Kidney glomerular epithelial cell (primary cell): ENCODE results near the gene ARHGEF12.
A peak's percentile ranks its signal among the peaks of the same experiment; 100 is the strongest.

Experiments used
- DNase-seq: peaks from one replicate; lab custom pipeline; 2025; lab: John Stamatoyannopoulos, UW

Gene ARHGEF12

DNA sequence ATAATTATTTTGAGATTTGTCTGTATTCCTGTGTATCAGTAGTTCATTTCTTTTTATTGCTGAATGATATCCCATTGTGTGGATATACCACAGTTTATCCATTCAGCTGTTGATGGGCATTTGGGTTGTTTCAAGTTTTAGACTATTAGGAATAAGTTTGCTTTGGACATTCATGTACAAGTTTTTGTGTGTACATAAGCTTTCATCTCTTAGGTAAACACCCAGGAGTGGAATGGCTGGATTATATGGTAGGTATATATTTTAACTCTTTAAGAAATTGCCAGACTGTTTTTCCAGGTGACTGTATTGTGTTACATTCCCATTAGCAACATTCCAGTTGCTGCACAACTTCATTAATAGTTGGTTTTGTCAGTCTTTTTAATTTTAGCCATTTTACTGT is 52.0 kb downstream of the ARHGEF12 start:
- no peak for DNase-seq

DNA sequence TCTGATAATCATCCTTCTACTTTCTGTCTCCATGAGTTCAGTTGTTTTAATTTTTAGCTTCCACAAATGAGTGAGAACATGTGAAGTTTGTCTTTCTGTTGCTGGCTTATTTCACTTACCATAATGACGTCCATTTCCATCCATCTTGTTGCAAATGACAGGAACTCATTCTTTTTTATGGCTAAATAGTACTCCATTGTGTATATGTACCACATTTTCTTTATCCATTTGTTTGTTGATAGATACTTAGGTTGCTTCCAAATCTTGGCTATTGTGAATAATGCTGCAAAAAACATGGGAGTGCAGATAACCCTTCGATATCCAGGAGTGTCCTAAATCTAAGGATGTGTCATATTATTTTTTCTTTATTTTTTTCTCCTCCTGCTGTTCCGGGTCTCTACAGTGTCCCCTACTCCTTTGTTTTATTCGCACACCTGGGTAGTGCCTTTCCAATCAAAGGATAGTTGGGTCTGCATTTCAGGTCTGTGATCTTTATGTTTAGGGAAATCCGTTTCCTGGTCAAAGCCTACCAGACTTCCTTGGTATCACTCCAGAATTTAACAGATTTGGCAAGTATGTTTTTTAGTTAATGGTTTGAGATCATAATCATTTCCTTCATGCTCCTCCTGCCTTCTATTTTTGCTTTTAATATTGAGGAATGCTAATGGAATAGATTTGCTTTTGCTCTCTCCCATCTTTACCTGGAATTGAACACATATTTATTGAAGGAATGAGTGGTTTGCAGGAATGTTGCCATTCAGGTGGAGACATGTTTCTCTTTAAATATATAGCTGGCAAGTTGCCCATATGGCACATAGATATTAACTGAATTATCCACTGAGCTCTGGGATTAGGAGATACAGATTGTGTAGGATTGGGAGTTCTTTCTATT is 53.7 kb downstream of the ARHGEF12 start:
- DNase-seq: no peak

DNA sequence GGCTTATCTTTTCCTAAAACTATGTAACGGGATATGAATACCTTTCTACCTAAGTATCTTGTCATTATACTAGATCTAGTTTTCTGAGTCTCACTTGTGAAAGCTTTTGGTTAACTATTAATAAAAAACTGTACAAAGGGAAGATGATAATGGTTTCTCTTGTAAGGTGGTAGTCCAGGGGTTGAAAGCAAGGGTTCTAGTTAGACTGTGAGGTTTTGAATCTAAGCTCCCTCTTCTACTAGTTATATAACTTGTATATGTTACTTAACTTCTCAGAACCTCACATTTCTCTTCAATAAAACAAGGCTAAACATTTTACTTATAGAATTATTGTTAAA is 54.3 kb downstream of the ARHGEF12 start:
- DNase-seq: no peak

DNA sequence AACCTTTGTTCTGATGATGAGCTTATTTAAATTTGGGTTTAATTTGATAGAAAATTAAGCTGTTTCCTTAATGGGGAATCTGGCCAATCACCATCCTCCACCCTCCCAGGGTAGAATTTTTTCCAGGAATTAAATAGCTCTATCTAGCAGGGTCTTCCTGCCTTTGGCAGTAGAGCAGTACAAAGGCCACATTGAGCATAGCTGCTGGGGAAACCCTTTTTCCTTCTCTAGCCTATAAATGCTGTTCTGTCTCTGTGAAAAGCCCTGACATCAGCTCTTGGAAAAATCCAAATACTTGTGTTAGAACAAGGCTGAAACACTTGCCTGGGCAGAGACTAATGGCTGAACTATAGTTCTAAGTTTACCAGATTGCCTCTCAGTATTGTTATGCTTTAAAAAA is 55.1 kb downstream of the ARHGEF12 start:
- no peak for DNase-seq

DNA sequence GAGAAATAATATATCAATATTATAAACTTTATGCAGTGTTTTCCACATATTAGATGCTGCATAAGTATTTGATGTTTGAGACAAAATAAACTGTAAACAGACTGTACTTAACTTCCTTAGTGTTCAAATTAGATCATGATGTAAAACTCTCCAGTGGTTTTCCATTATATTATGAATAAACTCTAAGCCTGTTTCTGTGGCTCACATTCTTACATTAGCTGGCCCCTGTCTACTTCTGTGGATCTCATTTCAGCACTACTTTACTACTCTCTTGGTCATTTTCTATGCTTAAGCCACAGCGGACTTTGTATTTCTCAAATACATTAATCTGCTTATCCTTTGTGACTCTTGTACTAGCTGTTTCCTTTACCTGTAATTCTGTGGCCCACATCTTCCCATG is 55.6 kb downstream of the ARHGEF12 start:
- DNase-seq: no peak

DNA sequence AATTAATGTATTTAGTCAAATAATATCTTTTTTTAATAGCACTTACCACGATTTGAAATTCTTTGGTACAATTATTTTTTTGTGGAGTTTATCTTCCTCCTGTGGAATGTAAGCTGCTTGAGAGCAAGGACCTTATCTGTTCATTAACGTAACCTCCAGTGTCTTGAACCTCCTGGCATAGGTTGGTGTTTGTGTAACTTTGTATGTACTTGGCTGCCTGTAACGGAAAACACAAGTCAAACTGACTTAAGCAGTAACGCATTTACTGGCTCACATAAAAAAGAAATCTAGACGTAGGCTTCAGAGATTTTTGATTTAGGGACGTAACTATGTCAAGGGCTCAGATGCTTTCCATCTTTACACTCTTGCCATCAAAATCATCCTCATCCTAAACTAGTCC is 56.1 kb downstream of the ARHGEF12 start:
- DNase-seq: no peak

DNA sequence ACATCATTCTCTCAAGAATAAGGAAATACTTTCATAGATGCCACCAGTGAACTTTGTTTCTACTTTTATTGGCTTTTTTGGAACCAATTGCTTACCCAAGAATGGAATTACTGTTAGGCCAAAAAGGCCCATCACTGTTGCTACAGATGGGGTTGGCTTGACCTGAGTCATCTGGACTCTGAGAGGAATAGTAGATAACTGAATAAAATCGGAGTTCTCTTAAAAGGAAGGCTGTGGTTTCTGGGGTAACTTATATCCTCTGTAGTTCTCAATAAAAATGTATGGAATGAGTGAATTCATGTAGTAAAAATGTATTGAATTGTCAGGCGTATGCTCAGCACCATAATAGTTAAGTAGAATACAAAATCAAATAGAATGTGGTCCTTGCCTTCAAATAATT is 56.6 kb downstream of the ARHGEF12 start:
- no peak for DNase-seq

DNA sequence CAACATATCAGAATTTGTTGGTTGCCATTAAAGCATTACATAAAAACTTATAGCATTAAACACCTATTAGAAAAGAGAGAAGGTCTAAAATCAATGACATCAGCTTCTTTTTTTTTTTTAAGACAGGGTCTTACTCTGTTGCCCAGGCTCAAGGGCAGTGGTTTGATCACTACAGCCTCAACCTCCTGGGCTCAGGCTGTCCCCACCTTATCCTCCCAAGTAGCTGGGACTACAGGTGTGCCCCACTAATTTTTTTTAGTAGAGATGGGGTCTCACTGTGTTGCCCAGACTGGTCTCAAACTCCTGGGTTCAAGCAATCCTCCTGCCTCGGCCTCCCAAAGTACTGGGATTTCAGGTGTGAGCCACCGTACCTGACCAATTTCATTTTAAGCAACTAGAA is 57.9 kb downstream of the ARHGEF12 start:
- DNase-seq: no peak

DNA sequence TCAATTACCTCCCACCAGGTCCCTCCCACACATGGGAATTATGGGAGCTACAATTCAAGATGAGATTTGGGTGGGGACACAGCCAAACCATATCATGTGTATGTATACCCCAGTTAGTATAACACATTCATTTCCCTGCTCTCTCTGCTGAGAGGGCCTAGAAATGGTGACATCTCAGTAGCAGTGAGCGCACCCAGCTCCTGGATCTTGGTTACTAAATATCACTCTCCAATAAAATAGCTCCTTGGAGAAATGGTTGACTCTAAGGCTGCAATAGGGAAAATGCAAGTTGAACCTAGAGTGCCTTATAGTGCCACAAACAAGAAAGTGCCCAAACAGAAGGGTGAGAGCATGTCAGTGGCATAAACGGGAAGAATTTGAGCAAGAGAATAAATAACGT is 59.6 kb downstream of the ARHGEF12 start:
- DNase-seq: no peak

DNA sequence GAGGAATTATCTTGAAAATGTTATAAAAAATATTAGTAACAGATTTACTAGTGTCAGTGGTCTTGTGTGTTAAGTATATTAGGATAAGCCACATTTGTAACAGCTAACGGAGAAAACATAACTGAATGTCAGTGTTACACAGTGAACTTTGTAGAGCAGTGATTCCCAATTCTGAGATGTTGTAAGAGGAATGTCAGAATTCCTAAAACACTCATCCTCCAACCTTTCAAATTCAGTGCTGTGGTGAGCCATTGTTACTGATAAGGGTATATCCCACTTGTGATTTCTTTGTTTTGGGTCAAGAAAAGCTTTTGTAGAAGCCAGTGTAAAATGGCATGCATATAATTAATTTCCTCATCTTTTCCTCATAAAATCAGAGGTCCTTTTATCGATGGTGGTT is 61.9 kb downstream of the ARHGEF12 start:
- no peak for DNase-seq

DNA sequence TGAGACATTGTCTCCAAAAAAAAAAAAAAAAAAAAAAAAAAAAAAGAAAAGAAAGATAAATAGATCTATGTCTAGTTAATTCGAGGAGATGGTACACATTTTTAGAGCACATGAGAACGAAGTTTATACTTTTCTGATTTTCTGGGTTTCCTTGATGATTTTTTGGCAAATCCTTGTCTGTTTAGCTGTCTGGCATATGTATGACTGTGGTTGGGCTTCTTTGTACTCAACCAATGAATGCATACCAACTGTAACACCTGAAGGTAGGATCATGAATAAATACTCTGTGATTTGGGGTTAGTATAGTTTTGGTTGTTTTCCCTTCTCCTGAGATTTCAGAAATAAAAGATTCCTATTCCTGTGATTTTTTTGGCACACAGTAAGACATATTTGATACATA is 63.1 kb downstream of the ARHGEF12 start:
- no peak for DNase-seq

DNA sequence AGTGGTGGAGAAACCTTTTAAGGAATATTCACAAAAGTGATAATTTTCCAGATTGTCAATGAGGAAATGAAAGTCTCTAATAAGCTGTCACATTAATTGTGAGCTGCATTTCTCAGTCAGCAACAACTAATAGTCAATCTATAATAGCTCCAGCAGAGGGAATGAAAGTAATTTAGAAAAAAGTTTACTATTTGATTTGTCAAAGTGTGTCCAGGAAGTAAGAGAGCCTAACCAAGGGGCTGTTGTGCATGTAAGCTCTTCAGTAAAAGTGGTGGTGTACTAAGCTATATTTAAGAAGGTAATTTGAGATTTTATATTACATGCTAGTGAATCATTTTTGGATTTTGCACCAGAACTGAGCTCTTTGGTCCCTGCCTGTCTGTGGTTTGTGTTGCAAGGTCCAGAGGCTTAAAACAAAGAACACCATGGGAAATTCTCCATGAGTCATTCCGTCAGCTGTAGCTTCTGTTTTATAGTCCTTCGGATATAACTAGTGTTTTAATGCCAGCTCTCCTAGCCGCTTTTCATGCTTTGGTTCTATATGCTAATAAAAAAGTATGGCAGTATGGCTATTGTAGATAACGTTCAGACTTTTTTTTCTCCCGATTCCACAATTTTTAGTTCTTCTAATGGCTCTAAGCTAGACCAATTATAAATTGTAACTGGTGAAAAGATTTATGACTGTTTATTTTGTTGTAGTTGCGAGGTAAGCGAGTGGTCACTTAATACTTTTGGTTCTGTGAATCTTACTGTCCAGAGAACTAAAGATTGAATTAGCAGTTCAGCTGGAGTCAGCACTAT is 64.6 kb downstream of the ARHGEF12 start:
- peak; percentile 91 for DNase-seq

DNA sequence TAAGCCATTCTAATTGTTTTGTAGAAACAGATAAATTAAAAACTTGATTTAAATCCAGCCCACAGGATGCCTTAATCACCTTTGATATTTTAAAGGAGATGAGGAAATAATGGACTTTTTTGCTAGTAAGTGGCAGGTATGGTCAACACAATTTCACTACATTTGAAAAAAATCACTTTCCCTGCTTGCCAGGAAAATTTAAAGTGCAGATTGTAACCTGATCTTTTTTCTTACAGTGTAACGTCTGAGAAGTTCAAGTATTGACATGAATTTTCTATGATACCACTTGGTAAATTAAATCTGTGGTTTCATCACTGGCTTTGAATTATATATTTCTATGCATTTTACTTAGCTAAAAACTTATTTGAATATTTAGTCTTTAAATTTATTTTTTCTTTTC is 65.3 kb downstream of the ARHGEF12 start:
- DNase-seq: no peak

DNA sequence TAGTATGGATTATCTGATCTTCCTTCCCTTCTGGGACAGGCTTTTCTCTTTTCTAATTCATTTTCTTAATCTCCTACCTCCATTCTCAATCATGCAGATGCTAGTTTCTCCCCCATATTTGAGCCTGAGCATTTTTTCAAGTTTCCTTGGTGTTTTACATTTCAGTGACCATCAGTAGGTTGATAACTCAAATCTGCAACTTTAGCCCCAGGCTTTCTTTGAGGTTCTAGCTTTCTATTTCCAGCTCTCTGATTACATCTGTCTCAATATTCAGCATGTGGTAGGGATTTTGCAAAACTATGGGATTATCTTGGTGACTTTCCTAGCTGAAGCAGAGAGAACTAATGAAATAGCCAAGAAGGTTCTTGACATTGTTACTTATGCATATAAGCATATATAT is 67.8 kb downstream of the ARHGEF12 start:
- DNase-seq: no peak

DNA sequence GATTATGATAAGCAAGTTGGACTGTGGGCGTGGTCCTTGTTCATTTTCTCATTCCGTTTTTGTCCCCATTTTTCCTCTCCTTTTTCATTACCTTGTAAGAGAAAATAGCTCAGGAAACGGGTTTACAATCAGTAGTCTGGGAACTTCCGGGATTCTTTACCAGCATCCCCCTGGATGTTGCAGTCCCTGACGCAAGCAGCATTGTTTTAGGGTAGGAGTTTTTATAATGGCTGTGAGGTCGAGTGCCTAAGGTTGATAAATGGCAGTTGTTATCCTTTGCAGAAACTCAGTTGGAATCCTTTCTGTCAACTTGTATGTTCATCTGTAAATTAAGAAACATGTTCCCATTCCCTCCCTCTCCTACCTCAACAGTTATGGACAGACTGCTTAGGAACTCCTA is 68.3 kb downstream of the ARHGEF12 start:
- DNase-seq: no peak

DNA sequence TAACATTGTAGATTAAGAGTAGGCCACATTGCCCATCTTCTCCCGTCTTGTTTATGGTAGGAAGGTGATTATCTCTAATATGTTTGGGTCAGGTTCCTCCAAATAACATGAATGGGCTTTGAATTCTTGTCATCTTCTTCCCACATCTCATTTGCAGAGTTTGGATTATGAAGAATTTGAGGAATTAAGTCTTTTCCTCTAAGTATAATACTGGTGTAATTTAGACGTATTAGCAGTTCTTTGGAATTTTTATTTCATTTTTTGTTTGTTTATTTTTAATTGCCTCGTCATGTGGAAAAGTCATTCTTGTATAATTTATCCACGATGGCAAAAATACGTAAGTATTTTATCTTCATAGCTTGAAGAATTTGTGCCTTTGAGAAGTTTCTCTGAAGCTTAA is 73.4 kb downstream of the ARHGEF12 start:
- DNase-seq: no peak

DNA sequence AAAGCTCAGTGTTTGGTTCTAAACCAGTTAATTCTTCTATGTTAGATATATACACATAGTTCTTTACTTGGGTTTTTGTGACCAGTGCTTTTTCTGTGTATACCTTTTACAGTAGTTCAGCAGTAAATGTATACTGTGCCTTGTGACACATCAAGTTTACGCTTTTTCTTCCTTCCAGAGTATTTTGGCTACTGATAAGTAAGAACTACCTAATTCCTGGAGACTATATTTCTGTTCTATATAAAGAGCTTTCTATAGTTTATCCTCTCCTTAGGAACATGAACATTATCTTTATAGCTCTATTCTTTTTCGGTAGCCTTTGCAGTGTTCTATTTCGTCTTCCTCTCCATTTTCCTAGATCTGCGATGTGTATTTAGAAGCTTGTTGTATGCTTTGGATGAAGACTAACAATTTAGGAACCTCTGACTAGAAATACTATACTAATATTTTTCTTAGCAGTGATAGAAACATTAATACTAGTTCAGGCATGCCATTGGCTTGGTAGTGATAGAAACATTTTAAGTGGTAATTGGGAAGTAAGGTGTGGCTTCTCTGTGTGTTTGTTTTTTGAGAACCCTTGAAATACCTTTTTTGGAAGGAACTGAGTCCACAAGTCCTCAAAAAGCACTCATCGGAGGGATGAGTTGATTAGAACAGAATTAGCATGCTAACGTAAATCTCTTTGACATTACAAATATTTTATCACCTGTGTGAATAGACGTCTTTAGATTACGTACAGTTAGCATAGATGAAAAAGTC is 74.6 kb downstream of the ARHGEF12 start:
- no peak for DNase-seq

DNA sequence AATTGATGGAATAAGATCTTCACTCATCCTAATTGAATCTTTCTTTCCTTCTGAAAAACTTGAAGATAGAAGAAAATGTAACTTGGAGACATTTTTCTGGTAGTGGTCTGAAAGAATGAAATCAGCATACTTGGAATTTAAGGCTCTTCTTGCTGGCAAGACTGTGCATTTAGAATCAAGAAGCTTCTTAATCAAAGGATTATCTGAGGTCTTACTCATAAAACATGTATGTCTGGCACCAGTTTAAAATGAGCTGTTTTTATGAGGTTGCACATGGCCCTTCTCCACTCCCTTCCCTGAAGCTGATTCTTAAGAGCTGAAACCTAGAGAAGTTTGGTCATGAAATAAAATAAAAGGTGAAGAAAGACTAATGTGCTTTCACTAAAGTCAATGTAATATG is 77.3 kb downstream of the ARHGEF12 start:
- no peak for DNase-seq

DNA sequence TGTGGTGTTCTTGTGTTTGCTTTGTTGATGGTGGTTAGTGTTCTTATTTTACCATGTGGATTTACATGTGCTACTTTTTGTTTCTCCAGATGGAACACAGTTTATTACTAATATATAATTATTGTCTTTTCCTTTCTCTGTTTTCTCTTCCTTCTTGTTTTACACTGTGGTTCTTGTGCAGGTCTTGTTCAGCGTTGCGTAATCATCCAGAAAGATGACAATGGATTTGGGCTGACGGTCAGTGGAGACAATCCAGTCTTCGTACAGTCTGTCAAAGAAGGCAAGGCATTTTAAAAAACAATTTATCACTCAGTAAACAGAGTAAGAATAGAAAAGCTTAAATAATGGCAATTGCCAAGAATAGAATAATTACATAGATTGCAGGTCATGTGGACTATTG is 84.4 kb downstream of the ARHGEF12 start:
- DNase-seq: no peak

DNA sequence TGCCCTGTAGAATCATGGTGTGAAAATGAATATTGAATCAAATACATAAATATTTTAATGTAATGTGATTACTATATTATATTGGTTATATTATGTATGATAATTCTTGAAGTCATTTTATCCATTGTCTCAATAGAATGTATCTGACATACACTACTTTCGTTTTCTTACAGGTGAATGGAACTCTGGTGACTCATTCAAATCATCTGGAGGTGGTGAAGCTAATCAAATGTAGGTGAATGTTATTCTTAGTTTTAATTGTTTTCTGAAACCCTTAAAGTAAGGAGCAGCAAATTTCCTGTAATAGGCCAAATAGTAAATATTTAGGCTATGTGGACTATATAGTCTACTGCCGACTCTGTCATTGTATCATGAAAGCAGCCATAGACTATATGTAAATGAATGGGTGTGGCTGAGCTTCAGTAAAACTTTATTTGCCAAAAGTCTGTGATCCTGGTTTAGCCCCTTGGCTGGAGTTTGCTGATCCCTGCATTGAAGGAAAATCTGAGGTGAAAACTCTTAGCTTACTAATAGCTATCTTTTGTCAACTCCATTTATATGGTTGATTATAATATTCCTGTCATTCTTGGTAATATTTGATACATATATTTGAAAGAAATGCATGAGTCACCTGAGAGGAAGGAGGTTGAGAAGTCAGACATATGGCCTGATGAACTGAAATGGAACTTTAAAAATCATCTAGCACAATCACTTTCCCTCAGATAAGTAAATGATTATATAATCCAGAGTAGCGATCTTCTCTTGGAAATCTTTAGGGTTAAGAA is 88.2 kb downstream of the ARHGEF12 start:
- no peak for DNase-seq

DNA sequence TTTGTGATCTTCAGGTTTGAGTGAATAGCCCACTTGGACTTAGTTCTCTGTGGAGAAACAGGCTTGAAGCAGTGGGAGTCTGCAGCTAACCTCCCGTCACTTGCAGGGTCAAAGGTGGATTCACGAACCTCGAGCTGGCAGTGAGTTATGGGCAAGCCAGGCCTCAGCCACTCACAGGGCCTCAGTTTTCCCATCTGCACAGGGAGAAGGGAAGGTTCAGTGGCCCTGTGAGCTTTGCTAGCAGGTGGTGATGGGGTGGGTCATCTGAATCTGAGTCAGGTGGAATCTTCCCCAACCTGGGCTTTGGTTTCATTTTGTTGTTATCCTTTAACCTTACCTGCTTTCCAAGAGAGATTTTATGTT is 88.7 kb downstream of the ARHGEF12 start:
- DNase-seq: no peak

DNA sequence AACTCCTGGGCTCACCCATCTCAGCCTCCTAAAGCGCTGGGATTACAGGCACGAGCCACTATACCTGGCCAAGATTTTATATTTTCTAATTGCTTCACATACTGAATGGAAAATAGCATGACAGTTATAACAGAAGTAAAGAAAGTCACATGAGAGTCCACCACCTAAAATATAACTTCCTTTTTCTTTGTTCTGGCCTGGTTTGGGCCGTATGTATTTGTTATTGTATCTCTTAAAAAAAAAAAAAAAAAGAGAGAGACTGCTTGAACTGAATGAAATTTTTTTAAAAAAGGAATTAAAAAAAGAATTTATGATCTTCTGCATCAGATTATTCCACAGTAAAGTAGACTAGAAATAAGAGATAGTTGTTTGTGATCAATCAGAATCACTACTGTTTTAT is 89.3 kb downstream of the ARHGEF12 start:
- no peak for DNase-seq
